CD14-positive monocyte (primary cell): ENCODE data around the gene CNDP2. TPM values are rescaled to one million over a fixed set of nuclear protein-coding genes. Genes with fewer than 3 reads are reported as not detected.

Source experiments
- DNase-seq, 3 donors: peaks; one replicate each; pipeline ENCODE4 v3.0.0-alpha.2; 2011 to 2022
- H2AFZ ChIP-seq: 2 replicates; pipeline ENCODE4 v1.6.0; 2012; ENCODE audit warnings: mild to moderate bottlenecking, low read depth, low read length, inconsistent platforms; ENCODE audit not compliant: insufficient read depth, poor library complexity, severe bottlenecking
- H3K27ac ChIP-seq, 2 donors: 1 replicate in 1 of 2; 2 replicates in 1 of 2; pipeline ENCODE4 v1.5.1; 2012 to 2013; ENCODE audit warnings: low read length in 2 of 2, control low read depth in 1 of 2, inconsistent platforms in 1 of 2, low read depth in 1 of 2, mild to moderate bottlenecking in 1 of 2
- H3K27me3 ChIP-seq, 2 donors: one replicate each; pipeline versions ENCODE4 v1.6.0 to v1.6.1; 2011 to 2013; ENCODE audit warnings: low read length in 2 of 2; ENCODE audit not compliant: control insufficient read depth in 2 of 2, insufficient read depth in 2 of 2
- H3K36me3 ChIP-seq, 2 donors: replicated peaks in 1 of 2; 1 replicate in 1 of 2; 2 replicates in 1 of 2; pipeline versions ENCODE4 v1.5.1 to v1.6.1; 2012 to 2013; ENCODE audit warnings: low read length in 2 of 2, control low read depth in 1 of 2, inconsistent platforms in 1 of 2, mild to moderate bottlenecking in 1 of 2; ENCODE audit not compliant: insufficient read depth in 2 of 2, control insufficient read depth in 1 of 2
- H3K4me1 ChIP-seq, 2 donors: 1 replicate in 1 of 2; 2 replicates in 1 of 2; pipeline versions ENCODE4 v1.5.1 to v1.6.1; 2012 to 2013; ENCODE audit warnings: low read length in 2 of 2, control low read depth in 1 of 2, inconsistent platforms in 1 of 2, mild to moderate bottlenecking in 1 of 2, moderate library complexity in 1 of 2; ENCODE audit not compliant: insufficient read depth in 2 of 2, control insufficient read depth in 1 of 2
- H3K4me2 ChIP-seq: replicated peaks from 2 replicates; pipeline ENCODE3; 2012; ENCODE audit warnings: low read length, moderate library complexity, mild to moderate bottlenecking; ENCODE audit not compliant: poor library complexity, severe bottlenecking; ENCODE audit errors: extremely low read depth
- H3K4me3 ChIP-seq, 3 experiments: fragments of 200-600 bp in 1 of 3; sonication (generic) in 1 of 3; replicated peaks in 1 of 3; 1 replicate in 2 of 3; 2 replicates in 1 of 3; pipeline ENCODE4 v1.5.1; 2011 to 2013; ENCODE audit warnings: low read length in 3 of 3, mild to moderate bottlenecking in 3 of 3, control low read depth in 2 of 3, low read depth in 2 of 3, inconsistent platforms in 1 of 3, moderate library complexity in 1 of 3
- H3K79me2 ChIP-seq: 2 replicates; pipeline ENCODE4 v1.6.0; 2012; ENCODE audit warnings: mild to moderate bottlenecking, control low read depth, inconsistent platforms, low read length, moderate library complexity; ENCODE audit not compliant: insufficient read depth
- H3K9ac ChIP-seq: 2 replicates; pipeline ENCODE4 v1.6.0; 2017; ENCODE audit warnings: low read length, mild to moderate bottlenecking; ENCODE audit not compliant: insufficient read depth, poor library complexity, severe bottlenecking
- H3K9me3 ChIP-seq, 2 donors: replicated peaks in 1 of 2; 1 replicate in 1 of 2; 2 replicates in 1 of 2; pipeline versions ENCODE4 v1.5.1 to v1.6.1; 2012 to 2013; ENCODE audit warnings: low read length in 2 of 2, control low read depth in 1 of 2; ENCODE audit not compliant: control insufficient read depth in 1 of 2, insufficient read depth in 1 of 2
- H4K20me1 ChIP-seq: 2 replicates; pipeline ENCODE4 v1.6.0; 2012; ENCODE audit warnings: mild to moderate bottlenecking, low read length, control low read depth, moderate library complexity; ENCODE audit not compliant: insufficient read depth
- H3K27ac Mint-ChIP-seq, 7 donors: one replicate each; pipeline ENCODE4 v1.8.0; 2020; ENCODE audit warnings: mild to moderate bottlenecking in 7 of 7, mixed read lengths in 7 of 7, moderate library complexity in 6 of 7, inconsistent platforms in 2 of 7
- H3K27me3 Mint-ChIP-seq, 3 donors: one replicate each; pipeline ENCODE4 v1.8.0; 2021 to 2022; ENCODE audit warnings: low read depth in 3 of 3, mild to moderate bottlenecking in 3 of 3, mixed read lengths in 3 of 3, moderate library complexity in 3 of 3, inconsistent platforms in 1 of 3
- H3K36me3 Mint-ChIP-seq, 2 donors: one replicate each; pipeline ENCODE4 v1.8.0; 2020; ENCODE audit warnings: mixed read lengths in 2 of 2, inconsistent platforms in 1 of 2, mild to moderate bottlenecking in 1 of 2
- H3K4me1 Mint-ChIP-seq: one replicate; pipeline ENCODE4 v1.8.0; 2020; ENCODE audit warnings: mild to moderate bottlenecking, mixed read lengths
- H3K4me3 Mint-ChIP-seq, 2 donors: one replicate each; pipeline ENCODE4 v1.8.0; 2020; ENCODE audit warnings: mild to moderate bottlenecking in 2 of 2, mixed read lengths in 2 of 2, moderate library complexity in 1 of 2
- H3K9me3 Mint-ChIP-seq, 7 donors: one replicate each; pipeline ENCODE4 v1.8.0; 2020 to 2022; ENCODE audit warnings: mixed read lengths in 7 of 7, mild to moderate bottlenecking in 6 of 7, moderate library complexity in 6 of 7, inconsistent platforms in 2 of 7
- WGBS: methylation state at CpG from one replicate; pipeline ENCODE4 v1.1.5; 2013; ENCODE audit warnings: missing lambda C conversion rate; ENCODE audit not compliant: insufficient coverage; 5-methylcytosine and 5-hydroxymethylcytosine counted together
- intact Hi-C, 2 donors: fragments of 100-400 bp; cut with micrococcal nuclease; formaldehyde crosslinking; loops; one replicate each; pipeline versions ENCODE4 v1.15.0 to v1.15.1; 2023
- polyA plus RNA-seq, 3 donors: library from polyadenylated mRNA; depleted of rRNA in 1 of 3; unstranded in 2 of 3; stranded (reverse) in 1 of 3; fragments of 300-500 nt in 2 of 3; fragments of >200 nt in 1 of 3; fragmentation: Illumina TruSeq in 2 of 3; gene quantifications; 1 replicate in 2 of 3; 2 replicates in 1 of 3; pipeline ENCODE4 v1.2.3, GENCODE V29; 2012 to 2021
- TF ChIP-seq, protein P1 (sequence below): fragments of 200-600 bp; IDR thresholded peaks from one replicate; pipeline ENCODE4 v1.8.0; 2022; ENCODE audit warnings: antibody characterized with exemption, mild to moderate bottlenecking

The CNDP2 gene
- polyA plus RNA-seq, 3 donors = 103 to 186 (median 122) TPM

DNA sequence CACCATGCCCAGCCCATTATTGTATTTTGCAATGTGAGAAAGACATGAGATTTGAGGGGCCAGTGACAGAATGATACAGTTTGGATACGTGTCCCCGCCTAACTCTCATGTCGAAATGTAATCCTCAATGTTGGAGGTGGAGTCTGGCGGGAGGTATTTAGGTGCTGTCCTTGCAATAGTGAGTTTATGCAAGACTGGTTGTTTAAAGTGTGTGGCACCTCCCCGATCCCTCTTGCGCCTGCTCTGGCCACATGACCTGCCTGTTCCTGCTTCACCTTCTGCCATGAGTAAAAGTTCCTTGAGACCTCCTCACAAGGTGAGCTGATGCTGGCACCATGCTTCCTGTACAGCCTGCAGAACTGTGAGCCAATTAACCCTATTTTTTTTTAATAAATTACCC is 54.7 kb downstream of the CNDP2 start:
- TF ChIP-seq, protein P1, sequence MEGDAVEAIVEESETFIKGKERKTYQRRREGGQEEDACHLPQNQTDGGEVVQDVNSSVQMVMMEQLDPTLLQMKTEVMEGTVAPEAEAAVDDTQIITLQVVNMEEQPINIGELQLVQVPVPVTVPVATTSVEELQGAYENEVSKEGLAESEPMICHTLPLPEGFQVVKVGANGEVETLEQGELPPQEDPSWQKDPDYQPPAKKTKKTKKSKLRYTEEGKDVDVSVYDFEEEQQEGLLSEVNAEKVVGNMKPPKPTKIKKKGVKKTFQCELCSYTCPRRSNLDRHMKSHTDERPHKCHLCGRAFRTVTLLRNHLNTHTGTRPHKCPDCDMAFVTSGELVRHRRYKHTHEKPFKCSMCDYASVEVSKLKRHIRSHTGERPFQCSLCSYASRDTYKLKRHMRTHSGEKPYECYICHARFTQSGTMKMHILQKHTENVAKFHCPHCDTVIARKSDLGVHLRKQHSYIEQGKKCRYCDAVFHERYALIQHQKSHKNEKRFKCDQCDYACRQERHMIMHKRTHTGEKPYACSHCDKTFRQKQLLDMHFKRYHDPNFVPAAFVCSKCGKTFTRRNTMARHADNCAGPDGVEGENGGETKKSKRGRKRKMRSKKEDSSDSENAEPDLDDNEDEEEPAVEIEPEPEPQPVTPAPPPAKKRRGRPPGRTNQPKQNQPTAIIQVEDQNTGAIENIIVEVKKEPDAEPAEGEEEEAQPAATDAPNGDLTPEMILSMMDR = no peak
- Histone ChIP-seq H3K4me1 (no peaks in the 10 kb centered on the region), H3K27me3 (no peaks in the 10 kb centered on the region), H4K20me1 (no peaks in the 10 kb centered on the region), H3K36me3 (no peaks in the 10 kb centered on the region), H3K9me3 (peaks cover 8 to 10% of the 10 kb centered on the region in 2 donors), H3K9ac (no peak overlapping the region), H2AFZ (no peak overlapping the region), H3K27ac (no peak overlapping the region), H3K4me3 (no peak overlapping the region), H3K79me2 (no peaks in the 10 kb centered on the region), H3K4me2 (no peak overlapping the region)
- H3K27me3 Mint-ChIP-seq = peaks cover 2 to 9% (median 5%) of the 10 kb centered on the region in 3 donors
- WGBS = 92% methylated on average over 3 of the region's 6 CpGs
- no peak for DNase-seq
- H3K4me3 Mint-ChIP-seq = no peak overlapping the region
- intact Hi-C loops = loop anchor here (2.0 to 5.0 kb wide), 2 partner anchors 198 to 354 kb away; no protein-coding TSS in a partner anchor
- H3K36me3 Mint-ChIP-seq = no peaks in the 10 kb centered on the region
- H3K27ac Mint-ChIP-seq = no peak overlapping the region
- H3K9me3 Mint-ChIP-seq = peaks cover 0 to 17% (median 9%) of the 10 kb centered on the region in 7 donors
- peaks cover 3% of the 10 kb centered on the region for H3K4me1 Mint-ChIP-seq

DNA sequence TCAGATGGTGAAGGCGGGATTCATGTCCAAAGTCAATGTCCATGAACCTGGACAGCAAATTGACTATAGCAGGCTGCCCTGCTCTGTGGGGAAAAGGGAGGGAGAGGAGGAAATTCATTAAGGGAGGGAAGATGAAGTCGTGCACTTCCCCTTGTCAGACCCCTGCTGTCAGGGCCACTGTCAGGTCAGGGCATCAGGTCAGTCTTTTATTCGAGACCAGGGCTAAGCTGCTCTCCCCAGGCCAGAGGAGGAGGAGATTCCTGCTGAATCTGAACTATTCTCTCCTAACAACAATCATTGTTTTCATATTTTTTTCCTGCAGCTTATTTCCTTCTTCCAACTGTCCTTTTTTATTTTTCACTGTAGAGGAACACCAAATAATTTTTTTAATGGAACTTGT is 55.3 kb downstream of the CNDP2 start:
- peak overlapping the region; percentile 1 for H2AFZ ChIP-seq
- H3K9me3 Mint-ChIP-seq = peaks cover 0 to 17% (median 9%) of the 10 kb centered on the region in 7 donors
- H3K27ac ChIP-seq = no peak overlapping the region
- intact Hi-C loops = loop anchor here (2.0 to 5.0 kb wide), 2 partner anchors 199 to 354 kb away; no protein-coding TSS in a partner anchor
- no peak overlapping the region for H3K9ac ChIP-seq
- no peak overlapping the region for H3K4me3 ChIP-seq
- no peaks in the 10 kb centered on the region for H3K36me3 ChIP-seq
- no peaks in the 10 kb centered on the region for H4K20me1 ChIP-seq
- H3K27me3 Mint-ChIP-seq = peaks cover 5 to 9% (median 6%) of the 10 kb centered on the region in 3 donors
- H3K4me1 Mint-ChIP-seq = peaks cover 3% of the 10 kb centered on the region
- no peaks in the 10 kb centered on the region for H3K79me2 ChIP-seq
- H3K9me3 ChIP-seq = peaks cover 8 to 10% of the 10 kb centered on the region in 2 donors
- no peak for DNase-seq
- TF ChIP-seq, protein P1 = no peak
- no peaks in the 10 kb centered on the region for H3K27me3 ChIP-seq
- 100% methylated on average over 1 of the region's 3 CpGs for WGBS
- no peak overlapping the region for H3K4me3 Mint-ChIP-seq
- no peaks in the 10 kb centered on the region for H3K4me1 ChIP-seq
- no peak overlapping the region for H3K4me2 ChIP-seq
- no peaks in the 10 kb centered on the region for H3K36me3 Mint-ChIP-seq
- no peak overlapping the region for H3K27ac Mint-ChIP-seq
